ENCODE measurements around the gene DDX11. TPM values are rescaled to one million over a fixed set of nuclear protein-coding genes. Genes with fewer than 3 reads are reported as not detected.
"Not testable (repeated sequence)": the region's sequence is repeated elsewhere in the genome, so short reads cannot be mapped to it uniquely, and the experiment has no call there.

DDX11 gene
- total RNA-seq, 1 experiment from 2014 or later: 48.7 TPM

GRCh38 chr12:31098363-31098762 is 24.7 kb downstream of the DDX11 start:
- CTCF ChIA-PET: interaction anchor here (0.7 kb wide), 1 partner anchor 306 kb away, joined by 3 read pairs; no protein-coding TSS in a partner anchor
- H3K4me1 Mint-ChIP-seq (ENCODE audit: insufficient read depth, unreplicated experiment); DNase-seq (ENCODE audit: unreplicated experiment); H3K9me3 Mint-ChIP-seq (ENCODE audit: unreplicated experiment); intact Hi-C loops (cut with micrococcal nuclease); H3K27me3 Mint-ChIP-seq (ENCODE audit: insufficient read depth, unreplicated experiment); BruUV-seq (replicated peaks); POLR2A ChIA-PET; H3K4me3 Mint-ChIP-seq (ENCODE audit: unreplicated experiment); H3K27ac Mint-ChIP-seq (ENCODE audit: low read depth, unreplicated experiment): not testable (repeated sequence)
- peaks cover 42% of the 10 kb centered on the region for H3K36me3 Mint-ChIP-seq (ENCODE audit: insufficient read depth, unreplicated experiment)

DNA sequence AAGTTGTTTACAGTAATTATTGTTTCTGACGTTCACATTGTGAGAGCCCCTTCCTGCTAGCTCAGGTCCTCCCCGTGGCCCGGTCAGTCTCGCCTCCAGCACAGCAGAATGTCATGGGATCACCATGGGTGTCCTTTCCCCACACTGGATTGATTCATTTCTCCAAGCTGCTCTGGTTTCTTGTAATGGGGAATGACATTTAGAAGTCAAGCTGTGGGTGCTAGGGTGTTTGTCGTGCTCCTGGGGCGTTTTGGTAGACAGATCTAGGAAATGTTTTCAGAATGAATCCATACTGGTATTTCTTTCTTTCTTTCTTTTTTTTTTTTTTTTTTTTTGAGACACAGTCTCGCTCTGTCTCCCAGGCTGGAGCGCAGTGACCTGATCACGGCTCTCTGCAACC is 25.1 kb downstream of the DDX11 start:
- H3K9me3 Mint-ChIP-seq (ENCODE audit: unreplicated experiment); BruUV-seq (replicated peaks); H3K27me3 Mint-ChIP-seq (ENCODE audit: insufficient read depth, unreplicated experiment); intact Hi-C loops (cut with micrococcal nuclease); POLR2A ChIA-PET; H3K27ac Mint-ChIP-seq (ENCODE audit: low read depth, unreplicated experiment); H3K4me1 Mint-ChIP-seq (ENCODE audit: insufficient read depth, unreplicated experiment); H3K4me3 Mint-ChIP-seq (ENCODE audit: unreplicated experiment); DNase-seq (ENCODE audit: unreplicated experiment): not testable (repeated sequence)
- peaks cover 42% of the 10 kb centered on the region for H3K36me3 Mint-ChIP-seq (ENCODE audit: insufficient read depth, unreplicated experiment)
- CTCF ChIA-PET: interaction anchor here (0.7 kb wide), 1 partner anchor 306 kb away, joined by 3 read pairs; no protein-coding TSS in a partner anchor

- H3K4me1 Mint-ChIP-seq (ENCODE audit: insufficient read depth, unreplicated experiment): peaks cover 11% of the 10 kb centered on the region
Observed at GRCh38 chr12:31099434-31099833, 25.8 kb downstream of the DDX11 start.

GRCh38 chr12:31100503-31101208 is 27.0 kb downstream of the DDX11 start:
- POLR2A ChIA-PET; CTCF ChIA-PET; intact Hi-C loops (cut with micrococcal nuclease); DNase-seq (ENCODE audit: unreplicated experiment); BruUV-seq (replicated peaks); H3K27ac Mint-ChIP-seq (ENCODE audit: low read depth, unreplicated experiment); H3K9me3 Mint-ChIP-seq (ENCODE audit: unreplicated experiment); H3K4me3 Mint-ChIP-seq (ENCODE audit: unreplicated experiment); H3K27me3 Mint-ChIP-seq (ENCODE audit: insufficient read depth, unreplicated experiment): not testable (repeated sequence)
- Mint-ChIP-seq H3K4me1 (ENCODE audit: insufficient read depth, unreplicated experiment) (peaks cover 11% of the 10 kb centered on the region), H3K36me3 (ENCODE audit: insufficient read depth, unreplicated experiment) (peaks cover 34% of the 10 kb centered on the region)

More at GRCh38 chr12:31099434-31099833, 25.8 kb downstream of the DDX11 start:
- H3K9me3 Mint-ChIP-seq (ENCODE audit: unreplicated experiment); H3K27ac Mint-ChIP-seq (ENCODE audit: low read depth, unreplicated experiment); CTCF ChIA-PET; H3K27me3 Mint-ChIP-seq (ENCODE audit: insufficient read depth, unreplicated experiment); intact Hi-C loops (cut with micrococcal nuclease); H3K4me3 Mint-ChIP-seq (ENCODE audit: unreplicated experiment); BruUV-seq (replicated peaks); DNase-seq (ENCODE audit: unreplicated experiment); POLR2A ChIA-PET: not testable (repeated sequence)
- peaks cover 39% of the 10 kb centered on the region for H3K36me3 Mint-ChIP-seq (ENCODE audit: insufficient read depth, unreplicated experiment)

DNA sequence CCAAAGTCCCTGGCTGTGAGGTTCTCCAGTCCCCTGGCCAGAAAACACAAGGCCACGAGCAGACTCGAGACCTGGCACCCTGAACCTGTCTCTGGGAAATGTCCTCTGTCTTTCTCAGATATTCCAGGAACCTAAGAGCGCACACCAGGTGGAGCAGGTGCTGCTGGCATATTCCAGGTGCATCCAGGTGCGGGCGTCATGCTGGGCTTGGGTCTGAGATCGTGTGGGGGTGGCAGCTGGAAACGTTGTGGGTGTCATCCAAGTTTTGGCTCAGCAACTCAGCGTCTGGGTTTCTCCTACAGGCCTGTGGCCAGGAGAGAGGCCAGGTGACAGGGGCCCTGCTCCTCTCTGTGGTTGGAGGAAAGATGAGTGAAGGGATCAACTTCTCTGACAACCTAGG is 28.5 kb downstream of the DDX11 start:
- Mint-ChIP-seq H3K36me3 (ENCODE audit: insufficient read depth, unreplicated experiment) (peaks cover 24% of the 10 kb centered on the region), H3K4me1 (ENCODE audit: insufficient read depth, unreplicated experiment) (peaks cover 11% of the 10 kb centered on the region)

DNA sequence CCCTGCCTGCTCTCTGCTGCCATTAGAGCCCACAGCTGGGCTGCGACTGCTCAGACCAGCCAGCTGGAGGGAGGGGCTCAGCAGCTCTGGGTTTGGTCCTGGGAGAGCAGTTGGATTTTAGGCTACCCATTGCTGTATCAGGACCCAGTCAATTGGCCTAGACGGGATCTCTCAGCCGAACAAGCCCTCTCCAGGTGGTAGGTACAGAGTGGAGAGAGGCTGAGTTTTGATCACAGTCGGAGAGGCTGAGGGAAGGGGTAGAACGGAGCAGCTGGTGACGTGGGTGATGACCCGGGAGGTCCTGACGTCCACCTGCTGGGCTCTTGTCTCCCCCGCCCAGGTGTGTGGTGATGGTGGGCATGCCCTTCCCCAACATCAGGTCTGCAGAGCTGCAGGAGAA is 28.9 kb downstream of the DDX11 start:
- H3K27ac Mint-ChIP-seq (ENCODE audit: low read depth, unreplicated experiment); DNase-seq (ENCODE audit: unreplicated experiment); BruUV-seq (replicated peaks); H3K9me3 Mint-ChIP-seq (ENCODE audit: unreplicated experiment); intact Hi-C loops (cut with micrococcal nuclease); H3K4me3 Mint-ChIP-seq (ENCODE audit: unreplicated experiment); H3K27me3 Mint-ChIP-seq (ENCODE audit: insufficient read depth, unreplicated experiment): not testable (repeated sequence)
- Mint-ChIP-seq H3K36me3 (ENCODE audit: insufficient read depth, unreplicated experiment) (peaks cover 24% of the 10 kb centered on the region), H3K4me1 (ENCODE audit: insufficient read depth, unreplicated experiment) (peaks cover 11% of the 10 kb centered on the region)
- ChIA-PET CTCF (interaction anchor here (0.6 kb wide), 1 partner anchor 142 kb away, joined by 7 read pairs; no protein-coding TSS in a partner anchor), POLR2A (interaction anchor here (0.6 kb wide), 1 partner anchor 77 kb away, joined by 4 read pairs; no protein-coding TSS in a partner anchor)

More for the DNA sequence above, 28.5 kb downstream of the DDX11 start:
- H3K27ac Mint-ChIP-seq (ENCODE audit: low read depth, unreplicated experiment); H3K4me3 Mint-ChIP-seq (ENCODE audit: unreplicated experiment); H3K27me3 Mint-ChIP-seq (ENCODE audit: insufficient read depth, unreplicated experiment); BruUV-seq (replicated peaks); intact Hi-C loops (cut with micrococcal nuclease); H3K9me3 Mint-ChIP-seq (ENCODE audit: unreplicated experiment); DNase-seq (ENCODE audit: unreplicated experiment); POLR2A ChIA-PET; CTCF ChIA-PET: not testable (repeated sequence)

DNA sequence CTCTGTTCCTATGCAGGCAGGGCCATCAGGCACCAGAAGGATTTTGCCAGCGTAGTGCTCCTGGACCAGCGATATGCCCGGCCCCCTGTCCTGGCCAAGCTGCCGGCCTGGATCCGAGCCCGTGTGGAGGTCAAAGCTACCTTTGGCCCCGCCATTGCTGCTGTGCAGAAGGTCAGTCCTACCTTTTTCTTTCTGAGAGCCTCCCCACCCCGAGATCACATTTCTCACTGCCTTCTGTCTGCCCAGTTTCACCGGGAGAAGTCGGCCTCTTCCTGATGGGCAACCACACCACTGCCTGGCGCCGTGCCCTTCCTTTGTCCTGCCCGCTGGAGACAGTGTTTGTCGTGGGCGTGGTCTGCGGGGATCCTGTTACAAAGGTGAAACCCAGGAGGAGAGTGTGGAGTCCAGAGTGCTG is 29.9 kb downstream of the DDX11 start:
- H3K27me3 Mint-ChIP-seq (ENCODE audit: insufficient read depth, unreplicated experiment); intact Hi-C loops (cut with micrococcal nuclease); H3K9me3 Mint-ChIP-seq (ENCODE audit: unreplicated experiment); BruUV-seq (replicated peaks); CTCF ChIA-PET; H3K27ac Mint-ChIP-seq (ENCODE audit: low read depth, unreplicated experiment); POLR2A ChIA-PET: not testable (repeated sequence)
- Mint-ChIP-seq H3K36me3 (ENCODE audit: insufficient read depth, unreplicated experiment) (peaks cover 19% of the 10 kb centered on the region), H3K4me3 (ENCODE audit: unreplicated experiment) (peak overlapping the region; percentile 31), H3K4me1 (ENCODE audit: insufficient read depth, unreplicated experiment) (peaks cover 11% of the 10 kb centered on the region)
- peak; percentile 91 for DNase-seq (ENCODE audit: unreplicated experiment)

DNA sequence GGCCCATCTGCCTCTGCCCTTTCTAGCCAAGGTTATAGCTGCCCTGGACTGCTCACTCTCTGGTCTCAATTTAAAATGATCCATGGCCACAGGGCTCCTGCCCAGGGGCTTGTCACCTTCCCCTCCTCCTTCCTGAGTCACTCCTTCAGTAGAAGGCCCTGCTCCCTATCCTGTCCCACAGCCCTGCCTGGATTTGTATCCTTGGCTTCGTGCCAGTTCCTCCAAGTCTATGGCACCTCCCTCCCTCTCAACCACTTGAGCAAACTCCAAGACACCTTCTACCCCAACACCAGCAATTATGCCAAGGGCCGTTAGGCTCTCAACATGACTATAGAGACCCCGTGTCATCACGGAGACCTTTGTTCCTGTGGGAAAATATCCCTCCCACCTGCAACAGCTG is 30.6 kb downstream of the DDX11 start:
- H3K4me1 Mint-ChIP-seq (ENCODE audit: insufficient read depth, unreplicated experiment): peaks cover 11% of the 10 kb centered on the region
- H3K9me3 Mint-ChIP-seq (ENCODE audit: unreplicated experiment); H3K4me3 Mint-ChIP-seq (ENCODE audit: unreplicated experiment); POLR2A ChIA-PET; H3K27ac Mint-ChIP-seq (ENCODE audit: low read depth, unreplicated experiment); H3K27me3 Mint-ChIP-seq (ENCODE audit: insufficient read depth, unreplicated experiment); intact Hi-C loops (cut with micrococcal nuclease): not testable (repeated sequence)
- TSS peak; percentile 25 for BruUV-seq (replicated peaks)
- H3K36me3 Mint-ChIP-seq (ENCODE audit: insufficient read depth, unreplicated experiment): peaks cover 13% of the 10 kb centered on the region
- peak; percentile 38 for DNase-seq (ENCODE audit: unreplicated experiment)
- CTCF ChIA-PET: interaction anchor here (0.6 kb wide), 1 partner anchor 366 kb away, joined by 3 read pairs; no protein-coding TSS in a partner anchor

GRCh38 chr12:31104773-31105172 is 31.1 kb downstream of the DDX11 start:
- H3K27me3 Mint-ChIP-seq (ENCODE audit: insufficient read depth, unreplicated experiment); DNase-seq (ENCODE audit: unreplicated experiment); H3K36me3 Mint-ChIP-seq (ENCODE audit: insufficient read depth, unreplicated experiment); H3K27ac Mint-ChIP-seq (ENCODE audit: low read depth, unreplicated experiment); POLR2A ChIA-PET; BruUV-seq (replicated peaks); H3K4me3 Mint-ChIP-seq (ENCODE audit: unreplicated experiment); intact Hi-C loops (cut with micrococcal nuclease); H3K9me3 Mint-ChIP-seq (ENCODE audit: unreplicated experiment): not testable (repeated sequence)
- CTCF ChIA-PET: interaction anchor here (0.6 kb wide), 1 partner anchor 365 kb away, joined by 3 read pairs; no protein-coding TSS in a partner anchor
- H3K4me1 Mint-ChIP-seq (ENCODE audit: insufficient read depth, unreplicated experiment): peaks cover 11% of the 10 kb centered on the region
